ENCODE measurements around the gene ILDR1.

The ILDR1 gene

GRCh38 chr3:121976727-121977126, 45.3 kb downstream of the ILDR1 start:
- no peaks in the 10 kb centered on the region for H3K27me3 ChIP-seq (replicated peaks; ENCODE audit: control insufficient read depth, insufficient read depth, low read length)
- no peak for DNase-seq (ENCODE audit: extremely low read depth, insufficient read length)
- H3K4me3 ChIP-seq (replicated peaks; ENCODE audit: low read depth, low read length): no peak overlapping the region
- no peaks in the 10 kb centered on the region for H3K36me3 ChIP-seq (ENCODE audit: control insufficient read depth, insufficient read depth, low read length)
- TF ChIP-seq CTCF (IDR thresholded peaks at IDR 0.05; ENCODE audit: insufficient read depth, low read length, poor library complexity, severe bottlenecking): no peak

- no peak overlapping the region for H3K4me3 ChIP-seq (replicated peaks; ENCODE audit: low read depth, low read length)
- H3K27me3 ChIP-seq (replicated peaks; ENCODE audit: control insufficient read depth, insufficient read depth, low read length): no peaks in the 10 kb centered on the region
- no peaks in the 10 kb centered on the region for H3K36me3 ChIP-seq (ENCODE audit: control insufficient read depth, insufficient read depth, low read length)
- DNase-seq (ENCODE audit: extremely low read depth, insufficient read length): no peak
- peak; percentile 15 for TF ChIP-seq CTCF (IDR thresholded peaks at IDR 0.05; ENCODE audit: insufficient read depth, low read length, poor library complexity, severe bottlenecking)
Observed at GRCh38 chr3:121975702-121976302, 46.2 kb downstream of the ILDR1 start.

GRCh38 chr3:121974601-121975111, 47.4 kb downstream of the ILDR1 start:
- H3K4me3 ChIP-seq (replicated peaks; ENCODE audit: low read depth, low read length): no peak overlapping the region
- DNase-seq (ENCODE audit: extremely low read depth, insufficient read length): no peak
- H3K36me3 ChIP-seq (ENCODE audit: control insufficient read depth, insufficient read depth, low read length): no peaks in the 10 kb centered on the region
- TF ChIP-seq CTCF (IDR thresholded peaks at IDR 0.05; ENCODE audit: insufficient read depth, low read length, poor library complexity, severe bottlenecking): no peak
- no peaks in the 10 kb centered on the region for H3K27me3 ChIP-seq (replicated peaks; ENCODE audit: control insufficient read depth, insufficient read depth, low read length)

- H3K27me3 ChIP-seq (replicated peaks; ENCODE audit: control insufficient read depth, insufficient read depth, low read length): no peaks in the 10 kb centered on the region
- H3K36me3 ChIP-seq (ENCODE audit: control insufficient read depth, insufficient read depth, low read length): no peaks in the 10 kb centered on the region
- TF ChIP-seq CTCF (IDR thresholded peaks at IDR 0.05; ENCODE audit: insufficient read depth, low read length, poor library complexity, severe bottlenecking): no peak
- H3K4me3 ChIP-seq (replicated peaks; ENCODE audit: low read depth, low read length): no peak overlapping the region
- no peak for DNase-seq (ENCODE audit: extremely low read depth, insufficient read length)
Observed at GRCh38 chr3:121970047-121970446, 52.0 kb downstream of the ILDR1 start.

GRCh38 chr3:121969631-121970030, 52.4 kb downstream of the ILDR1 start:
- H3K36me3 ChIP-seq (ENCODE audit: control insufficient read depth, insufficient read depth, low read length): no peaks in the 10 kb centered on the region
- no peak overlapping the region for H3K4me3 ChIP-seq (replicated peaks; ENCODE audit: low read depth, low read length)
- no peaks in the 10 kb centered on the region for H3K27me3 ChIP-seq (replicated peaks; ENCODE audit: control insufficient read depth, insufficient read depth, low read length)
- TF ChIP-seq CTCF (IDR thresholded peaks at IDR 0.05; ENCODE audit: insufficient read depth, low read length, poor library complexity, severe bottlenecking): no peak
- no peak for DNase-seq (ENCODE audit: extremely low read depth, insufficient read length)

- TF ChIP-seq CTCF (IDR thresholded peaks at IDR 0.05; ENCODE audit: insufficient read depth, low read length, poor library complexity, severe bottlenecking): no peak
- Histone ChIP-seq H3K4me3 (replicated peaks; ENCODE audit: low read depth, low read length) (no peak overlapping the region), H3K36me3 (ENCODE audit: control insufficient read depth, insufficient read depth, low read length) (no peaks in the 10 kb centered on the region), H3K27me3 (replicated peaks; ENCODE audit: control insufficient read depth, insufficient read depth, low read length) (no peaks in the 10 kb centered on the region)
- DNase-seq (ENCODE audit: extremely low read depth, insufficient read length): no peak
Observed at GRCh38 chr3:121963608-121964007, 58.4 kb downstream of the ILDR1 start.
